ENCODE data around the gene PTHLH.
A peak's percentile ranks its signal among the peaks of the same experiment; 100 is the strongest.

PTHLH gene

DNA sequence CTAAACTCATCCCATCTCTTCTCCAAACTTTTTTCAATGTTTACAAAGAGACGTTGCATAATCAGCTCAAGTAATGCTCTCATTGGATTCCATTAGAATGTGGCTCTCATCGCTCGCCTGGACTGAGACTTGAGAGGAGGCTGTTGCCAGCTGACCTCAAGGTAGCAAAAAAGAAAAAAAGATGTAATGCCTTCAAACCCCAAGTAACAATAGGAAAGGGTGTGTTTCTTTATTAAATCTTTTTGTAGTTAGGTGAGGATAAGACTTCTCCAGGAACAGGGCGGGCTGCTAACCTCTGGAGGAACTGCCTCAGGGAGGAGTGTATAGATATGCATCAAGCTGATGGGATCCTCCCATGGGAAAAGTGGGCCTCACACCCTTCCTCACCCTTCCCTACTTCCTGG lies 956 bp upstream of the PTHLH start:
- DNase-seq, result no peak

- DNase-seq, result no peak
Measured at GRCh38 chr12:27971606-27972005, 927 bp downstream of the PTHLH start.

GRCh38 chr12:27971121-27971489 lies 1.4 kb downstream of the PTHLH start:
- no peak for DNase-seq

- no peak for DNase-seq
Measured at GRCh38 chr12:27970401-27971120, 2.0 kb downstream of the PTHLH start.

DNA sequence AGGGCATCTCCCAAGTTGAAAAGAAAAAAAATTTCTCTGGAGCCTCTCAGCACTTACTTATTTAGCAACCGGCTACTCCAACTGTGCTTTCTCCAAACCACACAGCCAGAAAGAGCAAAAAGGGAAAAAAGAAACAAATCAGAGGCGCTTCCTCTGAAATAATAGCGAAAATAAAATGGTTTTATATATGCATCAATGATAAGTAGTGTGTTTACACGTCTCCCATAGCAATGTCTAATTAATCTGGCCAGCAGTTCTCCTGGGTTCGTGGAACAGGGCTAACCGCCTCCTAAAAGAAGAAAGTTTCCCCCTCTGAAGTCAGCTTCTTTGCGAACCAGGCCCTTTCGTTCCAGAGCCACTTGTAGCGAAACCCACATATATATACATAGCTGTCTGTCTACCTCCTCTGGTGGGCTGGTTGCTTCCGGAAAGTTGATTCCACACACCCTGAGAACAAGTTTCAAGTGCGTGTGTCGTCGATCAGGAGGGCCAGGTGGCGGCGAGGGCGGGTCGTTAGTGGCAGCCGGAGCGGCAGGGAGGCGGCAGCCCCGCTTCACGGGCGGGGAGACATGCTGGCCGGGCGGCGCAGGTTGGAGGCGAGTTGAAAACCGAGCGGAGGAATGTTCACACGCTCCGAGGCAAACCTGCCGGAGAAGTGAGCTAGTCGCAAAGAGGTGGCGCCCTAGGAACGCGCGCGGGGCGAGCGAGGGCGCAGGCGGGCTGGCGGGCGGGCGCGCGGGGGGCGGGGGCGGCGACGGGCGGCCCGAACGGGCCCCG lies 2.7 kb downstream of the PTHLH start:
- DNase-seq, result peak; percentile 31

GRCh38 chr12:27968972-27969623 lies 3.4 kb downstream of the PTHLH start:
- no peak for DNase-seq

DNA sequence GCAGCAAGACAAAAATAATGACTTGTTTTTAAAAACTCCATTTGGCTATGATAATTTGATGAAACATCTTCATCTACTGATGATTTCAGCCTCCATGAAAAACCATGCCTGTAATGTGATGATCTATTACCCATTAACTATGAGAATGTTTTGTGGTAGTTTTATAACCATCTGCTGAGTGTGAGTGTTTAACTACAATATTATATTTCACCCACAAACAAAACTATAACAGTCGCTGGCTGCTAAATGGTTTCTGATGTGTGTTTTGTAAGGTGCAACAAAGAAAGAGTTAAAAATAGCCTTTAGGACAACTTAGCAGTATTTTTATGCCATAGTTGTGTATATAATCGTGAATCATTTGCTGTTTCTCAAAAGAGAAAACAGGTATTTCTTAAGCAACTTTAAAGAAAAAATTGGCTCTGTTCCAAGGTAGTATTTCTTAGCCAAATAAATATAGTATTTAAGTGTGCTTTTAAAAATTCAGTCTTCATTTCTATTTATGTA lies 4.9 kb downstream of the PTHLH start:
- no peak for DNase-seq

- DNase-seq, result no peak
Measured at GRCh38 chr12:27966870-27967269, 5.7 kb downstream of the PTHLH start.

- DNase-seq, result no peak
Measured at GRCh38 chr12:27965966-27966365, 6.6 kb downstream of the PTHLH start.

GRCh38 chr12:27965411-27965810 lies 7.1 kb downstream of the PTHLH start:
- no peak for DNase-seq

- no peak for DNase-seq
Measured at GRCh38 chr12:27964123-27964522, 8.4 kb downstream of the PTHLH start.

GRCh38 chr12:27960821-27961220 lies 11.7 kb downstream of the PTHLH start:
- no peak for DNase-seq

- DNase-seq, result no peak
Measured at GRCh38 chr12:27958675-27959074, 13.9 kb downstream of the PTHLH start.

DNA sequence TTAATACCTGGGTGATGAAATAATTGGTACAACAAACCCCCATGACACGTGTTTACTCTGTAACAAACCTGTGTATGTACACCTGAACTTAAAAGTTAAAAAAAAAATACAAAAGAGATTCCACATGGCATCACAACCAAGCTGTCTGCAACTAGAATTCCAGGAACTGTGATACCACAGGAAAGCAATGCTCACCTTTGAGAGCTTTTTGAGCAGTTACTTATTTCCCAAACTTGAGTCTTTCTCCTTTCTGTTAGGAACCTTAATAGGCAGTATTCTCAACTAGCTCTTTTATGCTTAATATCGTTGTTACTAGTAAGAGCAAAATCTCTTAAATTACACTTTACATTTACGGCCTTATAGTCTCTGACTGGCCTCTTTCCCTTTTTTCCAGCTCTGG lies 15.2 kb downstream of the PTHLH start:
- no peak for DNase-seq

GRCh38 chr12:27953817-27954216 lies 18.7 kb downstream of the PTHLH start:
- DNase-seq, result no peak

DNA sequence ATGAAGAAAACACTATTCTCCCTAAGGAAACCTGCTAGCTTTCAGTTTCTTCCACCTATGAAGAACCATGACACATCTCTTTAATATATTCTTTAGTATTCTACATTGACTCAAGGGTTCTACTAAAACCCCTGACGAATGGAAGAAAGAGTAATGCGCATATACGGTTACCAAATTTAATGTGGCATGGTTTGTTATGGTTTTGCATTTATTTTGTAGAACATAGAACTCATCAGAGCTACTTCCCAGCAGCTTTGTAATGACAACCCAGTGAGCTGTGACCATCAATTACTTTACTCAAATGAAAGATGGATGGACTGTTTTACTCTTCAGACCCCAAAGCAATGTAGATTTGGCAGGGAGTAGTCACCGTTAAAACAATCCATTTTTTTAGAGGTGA lies 19.2 kb downstream of the PTHLH start:
- no peak for DNase-seq

GRCh38 chr12:27952510-27952909 lies 20.0 kb downstream of the PTHLH start:
- DNase-seq, result no peak

DNA sequence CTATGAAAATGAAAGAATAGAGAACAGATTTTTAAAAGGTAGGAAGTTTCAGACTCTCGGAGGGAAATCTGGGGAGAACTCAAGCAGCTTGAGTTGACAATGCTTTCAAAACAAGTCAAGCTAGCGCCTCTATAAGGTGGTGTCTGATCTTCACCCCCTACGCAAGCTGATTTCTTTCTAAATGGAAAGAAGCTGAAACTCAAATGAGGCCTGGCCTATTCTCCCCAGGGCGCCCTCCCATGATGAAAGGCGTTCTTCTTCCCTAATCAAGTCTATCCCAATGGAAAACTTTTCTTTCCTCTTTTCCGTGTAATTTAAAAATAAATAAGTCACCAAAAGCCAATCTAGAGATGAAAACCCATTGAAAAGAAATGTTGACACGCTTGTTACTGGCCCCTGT lies 20.6 kb downstream of the PTHLH start:
- DNase-seq, result no peak

DNA sequence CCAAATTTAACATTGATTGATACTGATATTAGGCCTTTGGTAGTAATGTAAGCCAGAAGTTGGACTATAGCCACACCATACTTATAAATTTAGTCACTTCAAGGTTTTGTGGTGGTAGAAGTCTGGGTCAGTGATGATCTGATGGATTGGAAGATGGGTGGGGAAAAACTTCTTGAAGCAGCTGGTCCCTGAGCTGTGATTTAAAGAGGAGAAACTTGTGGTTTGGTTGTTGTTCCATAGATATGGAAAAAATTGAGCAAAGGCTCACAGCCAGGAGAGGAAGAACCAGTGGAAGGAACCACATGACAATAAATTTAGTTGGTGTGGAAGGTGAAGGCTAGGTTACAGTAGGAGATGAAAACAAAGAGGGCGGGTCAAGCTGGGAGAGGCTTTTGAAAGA lies 26.1 kb downstream of the PTHLH start:
- no peak for DNase-seq

GRCh38 chr12:27940756-27941402 lies 31.7 kb downstream of the PTHLH start:
- DNase-seq, result peak; percentile 63

GRCh38 chr12:27940245-27940644 lies 32.3 kb downstream of the PTHLH start:
- DNase-seq, result no peak

- no peak for DNase-seq
Measured at GRCh38 chr12:27937768-27938167, 34.8 kb downstream of the PTHLH start.

- no peak for DNase-seq
Measured at GRCh38 chr12:27936196-27936595, 36.3 kb downstream of the PTHLH start.

All from activated T-cell treated with anti-CD3 and anti-CD28 coated beads for 4 hours (primary cell).